Measurements from ENCODE around the gene TENT5A.
"Not testable (repeated sequence)": the region's sequence is repeated elsewhere in the genome, so short reads cannot be mapped to it uniquely, and the experiment has no call there.

The TENT5A gene

GRCh38 chr6:81749707-81750106 is 2.8 kb downstream of the TENT5A start:
- DNase-seq = no peak

- DNase-seq = no peak
These were observed 3.5 kb downstream of the TENT5A start for GRCh38 chr6:81748994-81749393.

- no peak for DNase-seq
These were observed 5.2 kb downstream of the TENT5A start for GRCh38 chr6:81747327-81747726.

GRCh38 chr6:81744131-81744530 is 8.3 kb downstream of the TENT5A start:
- no peak for DNase-seq

- DNase-seq = no peak
These were observed 8.8 kb downstream of the TENT5A start for GRCh38 chr6:81743649-81744048.

GRCh38 chr6:81741689-81742088 is 10.8 kb downstream of the TENT5A start:
- no peak for DNase-seq

GRCh38 chr6:81740591-81740990 is 11.9 kb downstream of the TENT5A start:
- not testable (repeated sequence) for DNase-seq

GRCh38 chr6:81739230-81740195 is 13.0 kb downstream of the TENT5A start:
- DNase-seq = no peak

- DNase-seq = no peak
These were observed 16.1 kb downstream of the TENT5A start for GRCh38 chr6:81736428-81736827.

- no peak for DNase-seq
These were observed 16.6 kb downstream of the TENT5A start for GRCh38 chr6:81735756-81736380.

- DNase-seq = no peak
These were observed 17.9 kb downstream of the TENT5A start for GRCh38 chr6:81734500-81735150.

- no peak for DNase-seq
These were observed 18.4 kb downstream of the TENT5A start for GRCh38 chr6:81734081-81734480.

- no peak for DNase-seq
These were observed 20.7 kb downstream of the TENT5A start for GRCh38 chr6:81731814-81732213.

GRCh38 chr6:81727876-81728517 is 24.5 kb downstream of the TENT5A start:
- DNase-seq = no peak

- no peak for DNase-seq
These were observed 27.4 kb downstream of the TENT5A start for GRCh38 chr6:81725127-81725526.

- no peak for DNase-seq
These were observed 29.8 kb downstream of the TENT5A start for GRCh38 chr6:81722506-81723223.

GRCh38 chr6:81720427-81720826 is 32.1 kb downstream of the TENT5A start:
- no peak for DNase-seq

GRCh38 chr6:81718126-81718525 is 34.4 kb downstream of the TENT5A start:
- no peak for DNase-seq

GRCh38 chr6:81714684-81715083 is 37.8 kb downstream of the TENT5A start:
- no peak for DNase-seq

- no peak for DNase-seq
These were observed 39.3 kb downstream of the TENT5A start for GRCh38 chr6:81713205-81713604.

GRCh38 chr6:81708113-81708699 is 44.3 kb downstream of the TENT5A start:
- DNase-seq = no peak

- DNase-seq = no peak
These were observed 47.8 kb downstream of the TENT5A start for GRCh38 chr6:81704700-81705099.
